IPS-20b (cell line): Measurements from ENCODE around the gene LOXL1.
"Not testable (repeated sequence)": the region's sequence is repeated elsewhere in the genome, so short reads cannot be mapped to it uniquely, and the experiment has no call there.

Source experiments
- H3K27ac ChIP-seq: one replicate; pipeline ENCODE4 v1.5.1; 2013; ENCODE audit warnings: low read length
- H3K27me3 ChIP-seq: 2 replicates; pipeline ENCODE4 v1.6.1; 2013; ENCODE audit warnings: mild to moderate bottlenecking, low read length, inconsistent platforms; ENCODE audit not compliant: insufficient read depth
- H3K36me3 ChIP-seq: 2 replicates; pipeline ENCODE4 v1.6.1; 2013; ENCODE audit warnings: low read depth, mild to moderate bottlenecking, inconsistent platforms, low read length, moderate library complexity; ENCODE audit not compliant: insufficient read depth
- H3K4me1 ChIP-seq: 2 replicates; pipeline ENCODE4 v1.6.1; 2013; ENCODE audit warnings: mild to moderate bottlenecking, control low read depth, inconsistent platforms, low read length, moderate library complexity; ENCODE audit not compliant: insufficient read depth
- H3K4me3 ChIP-seq: 2 replicates; pipeline ENCODE4 v1.5.1; 2013; ENCODE audit warnings: mild to moderate bottlenecking, low read length, inconsistent platforms
- H3K9ac ChIP-seq: 2 replicates; pipeline ENCODE4 v1.6.1; 2013; ENCODE audit warnings: low read depth, mild to moderate bottlenecking, inconsistent platforms, low read length, moderate library complexity
- H3K9me3 ChIP-seq: 2 replicates; pipeline ENCODE4 v1.6.1; 2013; ENCODE audit warnings: mild to moderate bottlenecking, low read depth, low read length, inconsistent platforms; ENCODE audit not compliant: insufficient read depth

LOXL1 gene

GRCh38 chr15:73962433-73962832 lies 36.2 kb downstream of the LOXL1 start:
- H3K4me1 ChIP-seq, result peaks cover 13% of the 10 kb centered on the region
- H3K27ac ChIP-seq, result no peak overlapping the region
- H3K36me3 ChIP-seq, result no peaks in the 10 kb centered on the region
- H3K27me3 ChIP-seq, result no peaks in the 10 kb centered on the region
- H3K9ac ChIP-seq, result no peak overlapping the region
- no peak overlapping the region for H3K4me3 ChIP-seq
- H3K9me3 ChIP-seq, result no peaks in the 10 kb centered on the region

GRCh38 chr15:73964736-73965093 lies 38.5 kb downstream of the LOXL1 start:
- Histone ChIP-seq H3K27ac (no peak overlapping the region), H3K36me3 (no peaks in the 10 kb centered on the region), H3K4me1 (peaks cover 16% of the 10 kb centered on the region), H3K9ac (peak overlapping the region; percentile 25; the same call in 1 of the 2 replicates), H3K4me3 (peak overlapping the region; percentile 51; the same call in 1 of the 2 replicates), H3K9me3 (no peaks in the 10 kb centered on the region), H3K27me3 (no peaks in the 10 kb centered on the region)

GRCh38 chr15:73965094-73965757 lies 39.0 kb downstream of the LOXL1 start:
- Histone ChIP-seq H3K27ac (no peak overlapping the region), H3K27me3 (no peaks in the 10 kb centered on the region), H3K4me3 (peak overlapping the region; percentile 51; the same call in 1 of the 2 replicates), H3K36me3 (no peaks in the 10 kb centered on the region), H3K4me1 (peaks cover 16% of the 10 kb centered on the region), H3K9ac (peak overlapping the region; percentile 25; the same call in 1 of the 2 replicates), H3K9me3 (no peaks in the 10 kb centered on the region)

GRCh38 chr15:73965758-73966113 lies 39.5 kb downstream of the LOXL1 start:
- Histone ChIP-seq H3K4me1 (peaks cover 16% of the 10 kb centered on the region), H3K27ac (no peak overlapping the region), H3K4me3 (no peak overlapping the region), H3K27me3 (no peaks in the 10 kb centered on the region), H3K36me3 (no peaks in the 10 kb centered on the region), H3K9me3 (no peaks in the 10 kb centered on the region), H3K9ac (peak overlapping the region; percentile 51; the same call in 1 of the 2 replicates)

GRCh38 chr15:73968461-73968860 lies 42.2 kb downstream of the LOXL1 start:
- H3K9ac ChIP-seq, result no peak overlapping the region
- no peaks in the 10 kb centered on the region for H3K9me3 ChIP-seq
- H3K36me3 ChIP-seq, result no peaks in the 10 kb centered on the region
- H3K27me3 ChIP-seq, result peaks cover 11% of the 10 kb centered on the region
- H3K4me1 ChIP-seq, result peaks cover 16% of the 10 kb centered on the region
- H3K4me3 ChIP-seq, result no peak overlapping the region
- H3K27ac ChIP-seq, result no peak overlapping the region

- Histone ChIP-seq H3K36me3 (no peaks in the 10 kb centered on the region), H3K9ac (no peak overlapping the region), H3K4me3 (no peak overlapping the region), H3K27ac (no peak overlapping the region), H3K27me3 (peaks cover 11% of the 10 kb centered on the region), H3K4me1 (peaks cover 16% of the 10 kb centered on the region), H3K9me3 (no peaks in the 10 kb centered on the region)
Observed at GRCh38 chr15:73969151-73969759, 43.0 kb downstream of the LOXL1 start.

- Histone ChIP-seq H3K27ac (no peak overlapping the region), H3K4me3 (peak overlapping the region; percentile 54; the same call in 1 of the 2 replicates)
Observed at GRCh38 chr15:73972984-73973682, 46.9 kb downstream of the LOXL1 start.

GRCh38 chr15:73973683-73974200 lies 47.5 kb downstream of the LOXL1 start:
- H3K36me3 ChIP-seq, H3K4me1 ChIP-seq, H3K4me3 ChIP-seq, H3K9ac ChIP-seq, H3K9me3 ChIP-seq, H3K27ac ChIP-seq: not testable (repeated sequence)
- H3K27me3 ChIP-seq, result peaks cover 11% of the 10 kb centered on the region

More at GRCh38 chr15:73972984-73973682, 46.9 kb downstream of the LOXL1 start:
- Histone ChIP-seq H3K27me3 (peaks cover 11% of the 10 kb centered on the region), H3K9me3 (peaks cover 4% of the 10 kb centered on the region; the same call in 1 of the 2 replicates), H3K36me3 (no peaks in the 10 kb centered on the region), H3K9ac (peak overlapping the region; percentile 32; the same call in 1 of the 2 replicates), H3K4me1 (peaks cover 3% of the 10 kb centered on the region; the same call in 1 of the 2 replicates)

- H3K9ac ChIP-seq, H3K36me3 ChIP-seq, H3K4me1 ChIP-seq, H3K4me3 ChIP-seq, H3K27ac ChIP-seq, H3K9me3 ChIP-seq: not testable (repeated sequence)
- H3K27me3 ChIP-seq, result peaks cover 11% of the 10 kb centered on the region
Observed at GRCh38 chr15:73975440-73976125, 49.3 kb downstream of the LOXL1 start.

GRCh38 chr15:73978896-73979295 lies 52.6 kb downstream of the LOXL1 start:
- no peak overlapping the region for H3K4me3 ChIP-seq
- no peak overlapping the region for H3K9ac ChIP-seq
- no peaks in the 10 kb centered on the region for H3K36me3 ChIP-seq
- H3K27ac ChIP-seq, result no peak overlapping the region
- H3K27me3 ChIP-seq, result no peaks in the 10 kb centered on the region; the same call in 1 of the 2 replicates
- H3K9me3 ChIP-seq, result peaks cover 4% of the 10 kb centered on the region; the same call in 1 of the 2 replicates
- no peaks in the 10 kb centered on the region for H3K4me1 ChIP-seq

GRCh38 chr15:73979636-73980035 lies 53.4 kb downstream of the LOXL1 start:
- Histone ChIP-seq H3K9me3 (no peaks in the 10 kb centered on the region), H3K4me1 (no peaks in the 10 kb centered on the region), H3K27me3 (no peaks in the 10 kb centered on the region; the same call in 1 of the 2 replicates), H3K4me3 (no peak overlapping the region), H3K27ac (no peak overlapping the region), H3K36me3 (no peaks in the 10 kb centered on the region), H3K9ac (no peak overlapping the region)
